Measurements from ENCODE around the gene TRIM32.
"Not testable (repeated sequence)": the region's sequence is repeated elsewhere in the genome, so short reads cannot be mapped to it uniquely, and the experiment has no call there.

Gene TRIM32

DNA sequence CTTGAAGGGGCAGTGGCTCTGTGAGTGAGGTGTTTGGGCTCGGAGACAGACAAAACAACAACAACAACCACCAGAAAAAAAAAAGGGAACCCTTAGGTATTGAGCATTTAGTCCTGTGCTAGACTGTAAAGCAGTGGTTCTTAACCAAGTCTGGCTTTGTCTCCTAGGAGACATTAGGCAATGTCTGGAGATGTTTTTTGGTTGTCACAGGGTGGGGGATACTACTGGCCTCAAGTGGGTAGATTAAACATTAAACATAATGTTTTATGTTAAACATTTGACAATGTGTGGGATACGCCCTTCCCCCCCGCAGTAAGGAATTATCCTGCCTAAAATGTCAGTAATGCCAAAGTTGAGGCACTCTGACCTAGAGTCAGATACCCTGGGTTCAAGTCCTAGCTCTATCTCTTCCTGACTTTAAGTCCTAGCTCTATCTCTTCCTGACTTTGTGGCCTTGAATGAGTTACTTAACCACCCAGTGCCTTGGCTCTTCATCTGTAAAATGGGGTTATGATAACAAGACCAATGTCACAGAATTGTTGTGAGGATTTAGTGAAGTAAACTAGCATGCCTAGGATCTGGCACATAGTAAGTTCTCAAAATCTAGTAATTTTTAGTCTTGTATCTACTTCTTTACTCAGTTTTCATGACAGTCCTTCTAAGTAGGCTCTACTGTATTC, 1.8 kb downstream of the TRIM32 start:
- TF ChIP-seq, protein P1, sequence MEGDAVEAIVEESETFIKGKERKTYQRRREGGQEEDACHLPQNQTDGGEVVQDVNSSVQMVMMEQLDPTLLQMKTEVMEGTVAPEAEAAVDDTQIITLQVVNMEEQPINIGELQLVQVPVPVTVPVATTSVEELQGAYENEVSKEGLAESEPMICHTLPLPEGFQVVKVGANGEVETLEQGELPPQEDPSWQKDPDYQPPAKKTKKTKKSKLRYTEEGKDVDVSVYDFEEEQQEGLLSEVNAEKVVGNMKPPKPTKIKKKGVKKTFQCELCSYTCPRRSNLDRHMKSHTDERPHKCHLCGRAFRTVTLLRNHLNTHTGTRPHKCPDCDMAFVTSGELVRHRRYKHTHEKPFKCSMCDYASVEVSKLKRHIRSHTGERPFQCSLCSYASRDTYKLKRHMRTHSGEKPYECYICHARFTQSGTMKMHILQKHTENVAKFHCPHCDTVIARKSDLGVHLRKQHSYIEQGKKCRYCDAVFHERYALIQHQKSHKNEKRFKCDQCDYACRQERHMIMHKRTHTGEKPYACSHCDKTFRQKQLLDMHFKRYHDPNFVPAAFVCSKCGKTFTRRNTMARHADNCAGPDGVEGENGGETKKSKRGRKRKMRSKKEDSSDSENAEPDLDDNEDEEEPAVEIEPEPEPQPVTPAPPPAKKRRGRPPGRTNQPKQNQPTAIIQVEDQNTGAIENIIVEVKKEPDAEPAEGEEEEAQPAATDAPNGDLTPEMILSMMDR (IDR thresholded peaks at IDR 0.05; ENCODE audit: control insufficient read depth, extremely low read depth, insufficient read depth), result no peak
- H3K4me3 ChIP-seq (ENCODE audit: low read depth, low read length), result no peak overlapping the region
- DNase-seq (ENCODE audit: low read depth), result no peak

DNA sequence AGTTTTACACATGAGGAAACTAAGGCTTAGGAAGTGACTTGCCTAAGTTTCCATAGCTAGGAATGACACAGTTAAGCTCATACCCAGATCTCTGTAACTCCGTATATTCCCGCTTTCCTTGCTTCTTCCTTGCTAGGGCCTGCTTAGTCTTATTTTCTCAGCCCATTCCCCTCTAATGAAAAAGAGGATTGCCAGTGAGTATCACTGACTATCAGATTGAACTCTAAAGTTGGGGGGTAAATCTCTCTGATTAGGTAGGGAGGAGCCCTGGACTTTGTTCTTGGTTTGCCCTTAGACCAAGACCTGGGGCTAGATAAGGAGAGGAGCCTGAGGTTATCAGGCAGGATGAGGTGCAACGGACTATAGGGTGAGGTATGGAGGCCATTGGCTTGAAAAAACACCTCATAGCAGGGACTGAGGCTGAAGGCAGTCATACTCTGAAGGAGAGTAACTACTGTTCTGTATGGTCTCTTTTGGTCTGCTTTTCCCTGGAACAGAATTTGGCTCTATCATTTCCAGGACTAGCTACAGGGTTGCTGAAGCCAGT, 2.5 kb downstream of the TRIM32 start:
- H3K4me3 ChIP-seq (ENCODE audit: low read depth, low read length), result no peak overlapping the region
- TF ChIP-seq, protein P1 (IDR thresholded peaks at IDR 0.05; ENCODE audit: control insufficient read depth, extremely low read depth, insufficient read depth), result no peak
- DNase-seq (ENCODE audit: low read depth), result no peak

DNA sequence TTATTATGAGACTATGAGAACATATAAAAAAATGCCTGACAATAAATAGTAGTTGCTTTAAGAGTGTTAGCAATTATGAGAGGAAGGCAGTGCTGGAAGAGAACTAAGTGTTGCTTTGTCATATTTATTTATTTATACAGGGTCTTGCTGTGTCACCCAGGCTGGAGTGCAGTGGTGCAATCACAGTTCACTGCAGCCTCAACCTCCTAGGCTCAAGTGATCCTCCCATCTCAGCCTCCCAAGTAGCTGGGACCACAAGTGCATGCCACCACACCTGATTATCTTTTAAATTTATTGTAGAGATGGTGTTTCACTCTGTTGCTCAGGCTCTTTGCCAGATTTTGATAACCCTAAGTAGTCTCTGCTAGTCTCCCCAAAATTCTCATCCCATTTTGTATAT, 3.7 kb downstream of the TRIM32 start:
- DNase-seq (ENCODE audit: low read depth), result not testable (repeated sequence)

DNA sequence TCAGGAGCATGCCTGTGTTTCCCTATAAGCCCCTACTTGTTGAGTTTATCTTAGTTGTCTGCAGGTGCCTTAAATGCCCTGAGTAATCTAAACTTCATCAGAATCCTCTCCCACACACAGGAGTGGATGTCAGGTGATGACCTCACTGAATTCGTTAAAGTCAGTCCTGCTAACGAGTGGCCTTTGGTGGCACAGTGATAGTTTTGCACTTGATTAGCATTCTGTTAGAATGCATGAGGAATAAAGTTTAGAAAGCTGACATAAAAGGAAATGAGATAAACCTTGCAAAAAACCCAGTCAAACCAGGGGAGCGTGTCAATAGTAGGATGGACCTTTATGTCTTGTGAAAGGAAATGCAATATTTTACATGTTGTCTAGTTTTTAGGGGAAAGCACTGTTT, 4.5 kb downstream of the TRIM32 start:
- TF ChIP-seq, protein P1 (IDR thresholded peaks at IDR 0.05; ENCODE audit: control insufficient read depth, extremely low read depth, insufficient read depth), result no peak
- H3K4me3 ChIP-seq (ENCODE audit: low read depth, low read length), result no peak overlapping the region
- no peak for DNase-seq (ENCODE audit: low read depth)

More for the DNA sequence above, 3.7 kb downstream of the TRIM32 start:
- not testable (repeated sequence) for H3K4me3 ChIP-seq (ENCODE audit: low read depth, low read length)

DNA sequence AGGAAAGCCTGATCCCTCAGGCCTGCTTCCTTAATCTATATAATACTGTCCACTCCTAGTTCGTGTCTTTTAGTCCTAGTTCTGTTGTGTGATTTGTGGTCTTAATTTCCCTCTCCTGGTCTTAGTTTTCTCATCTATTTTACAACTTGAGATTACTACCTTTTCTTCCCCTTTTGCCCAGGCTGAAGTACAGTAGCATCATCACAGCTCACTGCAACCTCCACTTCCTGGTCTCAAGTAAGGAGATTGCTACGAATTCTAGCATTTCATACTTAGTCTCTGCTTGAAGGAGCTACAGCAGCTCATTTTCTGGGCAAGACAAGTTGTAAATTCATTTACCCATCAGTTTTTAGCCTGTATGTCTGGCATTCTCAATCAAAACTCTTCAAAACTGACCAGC, 5.5 kb downstream of the TRIM32 start:
- DNase-seq (ENCODE audit: low read depth), result no peak
- H3K4me3 ChIP-seq (ENCODE audit: low read depth, low read length), result no peak overlapping the region

DNA sequence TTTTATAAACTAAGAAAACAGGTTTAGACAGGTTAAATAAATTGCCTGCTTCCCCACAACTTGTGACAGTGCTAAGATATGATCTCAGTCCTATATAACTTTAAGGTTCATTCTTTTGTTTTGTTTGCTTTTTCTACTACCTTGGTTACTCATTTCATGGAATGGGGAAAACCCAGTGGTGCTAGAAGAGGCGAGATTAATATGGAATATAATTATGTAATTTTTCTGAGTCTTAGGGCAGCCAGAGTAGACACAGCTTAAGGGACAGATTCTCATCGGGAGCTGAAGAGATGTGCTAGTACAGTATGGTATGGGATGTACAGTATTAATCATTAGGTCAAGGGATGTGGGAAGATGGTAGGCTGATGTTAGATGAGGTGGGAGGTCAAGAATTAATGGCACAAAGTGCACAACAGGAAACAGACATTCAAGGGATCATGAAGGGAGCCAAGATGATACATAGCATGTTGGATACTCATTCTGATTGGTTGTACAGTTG, 6.2 kb downstream of the TRIM32 start:
- TF ChIP-seq, protein P1 (IDR thresholded peaks at IDR 0.05; ENCODE audit: control insufficient read depth, extremely low read depth, insufficient read depth), result no peak
- H3K4me3 ChIP-seq (ENCODE audit: low read depth, low read length), result no peak overlapping the region
- DNase-seq (ENCODE audit: low read depth), result peak; percentile 60

More for the DNA sequence above, 5.5 kb downstream of the TRIM32 start:
- TF ChIP-seq, protein P1 (IDR thresholded peaks at IDR 0.05; ENCODE audit: control insufficient read depth, extremely low read depth, insufficient read depth), result no peak

DNA sequence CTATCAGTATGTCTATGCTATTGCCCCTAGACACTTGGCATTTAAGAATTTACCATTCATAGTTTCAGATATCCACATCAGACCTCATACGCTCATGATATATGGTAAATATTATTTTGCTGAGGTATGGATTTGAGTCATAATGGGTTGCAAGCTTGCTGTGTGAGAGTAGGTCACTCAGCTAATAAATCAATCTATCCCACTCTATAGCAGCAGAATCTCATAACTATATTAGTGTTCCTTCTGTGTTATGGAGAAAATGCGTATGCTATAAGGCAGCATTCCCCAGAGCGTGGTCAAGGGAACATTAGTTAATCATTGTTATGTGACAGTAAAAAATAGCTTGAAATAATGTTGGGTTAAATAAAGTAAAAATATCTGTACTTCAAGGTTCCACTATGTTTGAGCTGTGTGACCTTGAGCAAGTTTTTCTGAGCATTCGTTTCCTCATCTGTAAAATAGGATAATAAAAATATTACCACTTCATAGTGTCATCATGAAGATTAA, 7.7 kb downstream of the TRIM32 start:
- H3K4me3 ChIP-seq (ENCODE audit: low read depth, low read length), result no peak overlapping the region
- TF ChIP-seq, protein P1 (IDR thresholded peaks at IDR 0.05; ENCODE audit: control insufficient read depth, extremely low read depth, insufficient read depth), result no peak
- no peak for DNase-seq (ENCODE audit: low read depth)

Measured in LNCaP clone FGC (cell line).